ENCODE data around the gene CMTM5.

DNA sequence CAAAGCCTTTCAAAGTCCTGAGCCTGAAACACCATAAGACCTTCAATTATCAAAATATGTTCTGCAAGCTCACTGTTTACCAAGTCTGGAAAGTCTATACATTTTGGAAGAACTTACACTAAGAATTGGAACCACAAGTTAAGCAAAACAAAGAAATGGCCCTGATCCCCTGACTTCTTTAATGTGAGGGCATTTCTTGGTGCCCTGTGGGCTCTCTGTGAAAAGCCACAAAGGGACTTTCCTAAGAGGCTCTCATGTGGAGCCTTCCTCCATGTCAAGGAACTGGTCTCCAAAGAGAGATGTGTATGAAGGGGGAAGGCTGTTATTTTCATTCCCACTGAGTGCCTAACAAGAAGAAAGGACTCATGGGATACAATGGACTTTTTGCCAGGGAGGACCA lies 44.7 kb downstream of the CMTM5 start:
- TF ChIP-seq CTCF (optimal IDR thresholded peaks at IDR 0.05 in 1 of 3, IDR thresholded peaks at IDR 0.05 in 1 of 3, conservative IDR thresholded peaks at IDR 0.05 in 1 of 3; ENCODE audit: extremely low read depth in 1 of 3, insufficient read depth in 2 of 3, low read length in 3 of 3) (no peak), EZH2 (IDR thresholded peaks at IDR 0.05; ENCODE audit: low read length) (no peak)

Measured in keratinocyte (primary cell).